Skin epidermis (tissue), 12 donors: ENCODE results near the gene CA12.
"Not testable (repeated sequence)": the region's sequence is repeated elsewhere in the genome, so short reads cannot be mapped to it uniquely, and the experiment has no call there.

Experiments used
- H3K27ac ChIP-seq, 21 experiments: fragments of 200-600 bp; sonication (generic) in 11 of 21; one replicate each; pipeline ENCODE4 v1.5.0; 2020; ENCODE audit warnings: mild to moderate bottlenecking in 3 of 21, inconsistent platforms in 2 of 21, moderate library complexity in 2 of 21
- H3K4me3 ChIP-seq, 7 experiments: fragments of 200-600 bp; sonication (generic) in 2 of 7; one replicate each; pipeline ENCODE4 v1.5.0; 2020; ENCODE audit warnings: inconsistent platforms in 2 of 7, mild to moderate bottlenecking in 2 of 7, moderate library complexity in 1 of 7

Gene CA12

DNA sequence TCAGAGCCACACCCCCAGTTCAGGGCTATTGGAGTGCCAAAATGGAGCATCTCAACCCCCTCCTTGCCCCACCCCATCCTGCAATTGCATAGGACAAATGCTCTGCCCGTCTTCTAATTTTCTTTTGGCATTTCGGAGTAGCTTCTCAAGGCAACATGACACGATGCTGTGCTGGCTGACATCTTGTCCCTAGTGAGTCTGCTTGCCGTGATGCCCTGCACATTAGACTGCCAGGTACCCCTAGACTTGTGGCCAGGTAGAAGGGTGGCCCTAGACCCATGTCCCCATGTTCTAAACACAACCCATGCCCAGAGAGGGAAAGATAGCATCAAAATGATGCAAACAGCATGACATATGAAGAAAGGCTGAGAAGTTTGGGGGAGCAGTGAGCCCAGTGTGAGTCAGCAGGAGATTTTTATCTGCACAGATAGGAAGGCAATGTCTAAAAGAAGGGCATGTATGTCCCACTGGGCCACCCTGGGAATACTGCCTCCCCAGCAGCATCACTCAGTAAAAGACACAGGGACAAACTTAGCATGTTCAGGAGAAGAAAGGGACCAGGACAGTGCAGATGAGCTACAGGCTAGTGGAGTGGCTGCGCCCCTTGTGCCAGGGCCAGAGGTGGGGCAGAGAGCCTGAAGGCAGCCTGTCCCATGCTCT, 36.8 kb downstream of the CA12 start:
- peak overlapping the region in 4 of 21 experiments; percentile 12 to 37 (median 30) for H3K27ac ChIP-seq

DNA sequence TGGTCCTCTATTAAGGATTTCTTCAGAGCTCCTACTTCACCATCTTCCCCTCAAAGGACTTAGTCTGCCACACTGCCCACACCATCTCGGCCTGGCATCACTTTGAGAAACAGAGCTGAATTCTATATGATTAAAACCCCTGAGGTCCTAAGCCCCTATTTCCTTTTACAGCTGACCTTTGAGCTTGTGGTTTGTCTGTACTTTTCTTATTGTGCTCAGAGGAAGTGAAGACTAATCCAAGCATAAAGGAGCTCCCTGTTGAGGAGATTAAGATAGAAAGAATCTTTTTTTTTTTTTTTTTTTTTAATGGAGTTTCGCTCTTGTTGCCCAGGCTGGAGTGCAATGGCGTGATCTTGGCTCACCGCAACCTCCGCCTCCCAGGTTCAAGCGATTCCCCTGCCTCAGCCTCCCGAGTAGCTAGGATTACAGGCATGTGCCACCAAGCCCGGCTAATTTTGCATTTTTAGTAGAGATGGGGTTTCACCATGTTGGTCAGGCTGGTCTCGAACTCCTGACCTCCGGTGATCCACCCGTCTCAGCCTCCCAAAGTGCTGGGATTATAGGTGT, 38.6 kb downstream of the CA12 start:
- not testable (repeated sequence) for H3K4me3 ChIP-seq, H3K27ac ChIP-seq

More for the DNA sequence above, 36.8 kb downstream of the CA12 start:
- no peak overlapping the region for H3K4me3 ChIP-seq

DNA sequence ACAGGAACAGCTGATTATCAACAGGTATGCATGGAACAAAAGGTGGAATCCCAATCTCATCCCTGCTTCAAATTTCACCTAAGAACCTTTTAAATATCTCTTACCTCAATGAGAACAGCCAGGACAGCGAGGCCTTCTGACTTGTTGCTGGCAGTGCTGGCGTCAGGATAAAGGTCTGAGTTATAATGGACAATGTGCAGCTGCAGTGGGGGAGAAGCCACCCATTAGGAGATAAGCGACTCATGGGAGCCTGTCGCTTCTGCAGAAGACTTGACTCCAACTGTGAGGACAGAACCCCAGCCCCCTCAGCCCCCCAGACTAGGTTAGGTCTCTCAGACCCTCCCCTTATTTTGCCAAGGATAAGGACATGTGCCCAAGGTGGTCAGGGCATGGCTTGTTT, 39.7 kb downstream of the CA12 start:
- H3K27ac ChIP-seq, result no peak overlapping the region
- no peak overlapping the region for H3K4me3 ChIP-seq

DNA sequence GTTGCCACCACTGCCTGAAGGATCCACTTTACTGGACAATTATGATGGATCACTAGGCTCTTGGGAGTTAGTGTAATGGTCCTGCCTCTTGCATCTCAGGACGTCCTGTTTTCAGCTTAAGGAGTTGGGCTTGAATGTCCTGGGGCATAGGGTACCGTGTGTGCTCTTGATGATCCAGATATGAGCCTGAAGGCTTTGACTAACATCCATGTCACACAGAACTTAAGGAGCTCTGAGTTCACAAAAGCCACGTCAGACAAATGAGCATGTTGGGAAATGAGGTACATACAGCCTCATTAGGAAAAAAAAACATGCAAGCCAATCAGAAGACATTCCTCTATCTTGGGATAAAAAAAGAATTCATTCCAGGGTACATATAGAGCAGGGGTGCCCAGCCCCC, 40.8 kb downstream of the CA12 start:
- no peak overlapping the region for H3K4me3 ChIP-seq
- no peak overlapping the region for H3K27ac ChIP-seq

DNA sequence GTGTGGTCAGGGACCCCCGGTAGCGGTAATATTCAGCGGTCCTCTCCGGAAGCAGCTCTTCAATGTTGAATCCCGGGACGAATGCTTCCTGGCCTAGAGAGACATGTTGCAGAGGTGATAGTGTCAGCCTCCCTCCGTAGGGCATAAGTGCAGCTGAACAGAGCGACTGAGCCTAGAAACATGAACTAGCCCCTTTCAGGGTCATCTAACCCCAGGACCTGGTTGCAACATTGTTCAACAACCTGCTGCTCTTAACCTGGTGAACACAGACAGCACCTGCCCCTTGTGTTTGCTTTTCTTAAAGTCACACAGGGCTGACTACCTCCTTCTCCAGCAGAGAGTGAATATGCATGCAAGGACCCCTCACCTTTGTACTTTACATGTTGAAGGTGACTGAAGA, 41.3 kb downstream of the CA12 start:
- H3K27ac ChIP-seq, result no peak overlapping the region
- no peak overlapping the region for H3K4me3 ChIP-seq

DNA sequence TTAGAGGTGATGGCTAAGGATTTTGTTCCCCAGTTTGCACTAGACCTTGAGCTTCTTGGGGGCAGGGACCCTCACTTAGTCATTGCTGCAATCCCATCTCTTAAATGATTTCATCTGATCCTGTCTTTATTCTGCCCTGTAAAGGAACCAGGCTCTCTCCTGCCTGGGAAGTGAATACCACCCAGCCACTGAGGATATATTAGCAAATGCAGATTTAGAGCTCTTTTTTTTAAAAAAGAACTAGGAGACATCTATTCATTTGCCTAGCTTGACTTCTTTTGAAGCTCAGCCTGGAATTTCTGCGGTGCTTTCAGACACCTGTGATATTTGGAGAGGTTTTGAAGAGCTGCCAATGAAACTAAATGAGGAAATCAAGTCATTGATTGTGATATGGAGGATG, 41.8 kb downstream of the CA12 start:
- Histone ChIP-seq H3K4me3 (no peak overlapping the region), H3K27ac (no peak overlapping the region)

DNA sequence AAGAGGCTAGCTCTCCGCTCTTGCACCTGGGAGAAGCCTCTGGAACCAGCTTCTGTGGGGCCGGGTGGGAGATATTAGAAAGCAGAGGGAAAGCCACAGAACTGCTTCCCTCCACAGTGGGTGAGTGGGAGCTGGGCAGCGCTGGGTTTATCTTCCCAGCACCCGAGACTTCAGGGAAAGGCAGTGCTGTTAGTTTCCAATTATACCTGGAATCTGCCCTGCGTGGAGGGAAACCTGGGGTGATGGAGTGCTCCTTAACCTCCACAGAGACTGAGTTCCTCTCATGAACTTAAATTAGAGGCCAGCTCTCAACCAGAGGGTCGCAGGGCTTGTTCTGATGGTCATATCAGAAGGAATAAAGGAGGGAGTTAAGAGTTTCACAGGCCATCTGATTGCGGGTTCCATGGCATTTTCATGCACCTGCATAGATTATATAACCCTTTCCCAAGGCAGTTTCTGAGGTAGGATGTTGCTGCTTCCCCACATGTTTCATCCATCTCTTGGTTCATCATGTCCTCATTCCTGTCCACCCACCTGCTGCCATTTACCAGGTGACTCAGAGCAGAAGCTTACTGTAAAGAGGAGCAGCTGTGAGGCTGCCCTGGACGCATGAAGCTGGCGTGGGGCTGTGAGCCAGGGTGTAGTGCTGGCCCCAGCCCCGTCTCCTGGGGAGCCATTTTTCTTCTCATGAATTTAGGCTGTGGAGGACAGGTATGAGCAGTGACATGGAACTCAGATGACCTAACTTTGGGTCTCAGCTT, 42.5 kb downstream of the CA12 start:
- peak overlapping the region in 3 of 21 experiments; percentile 10 to 67 (median 20) for H3K27ac ChIP-seq

DNA sequence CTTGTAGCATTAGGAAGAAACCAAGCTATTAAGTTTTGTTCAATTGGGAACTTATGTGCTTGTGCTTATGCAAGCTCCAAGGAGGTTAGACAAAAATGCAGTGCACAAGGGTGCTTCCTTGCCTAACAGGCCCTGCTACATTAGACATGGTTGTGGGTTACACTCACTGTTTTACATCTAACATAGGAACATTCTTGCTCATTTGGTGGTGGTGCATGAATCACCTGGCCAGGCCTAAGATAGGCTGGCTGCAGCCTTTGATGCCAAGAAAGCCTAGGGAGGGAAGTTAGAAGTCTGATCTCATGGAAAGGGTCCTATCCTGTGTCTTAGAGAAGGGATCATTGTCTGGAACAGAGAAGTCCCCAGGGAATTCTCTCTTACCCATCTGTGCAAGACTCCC, 43.5 kb downstream of the CA12 start:
- Histone ChIP-seq H3K27ac (peak overlapping the region in 6 of 21 experiments; percentile 10 to 67 (median 28)), H3K4me3 (no peak overlapping the region)

More for the DNA sequence above, 42.5 kb downstream of the CA12 start:
- H3K4me3 ChIP-seq, result no peak overlapping the region

DNA sequence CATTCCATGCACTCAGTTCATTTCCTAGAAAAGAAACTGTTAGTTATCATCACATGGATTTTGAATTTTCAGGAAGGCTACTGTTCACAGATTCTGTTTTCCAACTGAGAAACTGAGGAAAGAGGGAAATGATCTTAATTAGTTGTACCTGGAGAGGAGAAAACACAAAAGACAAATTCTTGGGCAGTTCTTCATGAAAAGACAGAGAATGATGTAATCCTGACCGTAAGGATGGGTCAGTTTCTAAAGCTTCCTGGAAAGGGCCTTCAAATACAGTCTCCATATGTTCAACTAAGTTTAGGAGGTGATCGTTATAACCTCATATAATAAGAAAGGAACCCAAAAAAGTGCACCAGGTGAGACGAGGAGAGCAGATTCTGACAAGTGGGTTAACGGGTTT, 44.6 kb downstream of the CA12 start:
- H3K27ac ChIP-seq, result no peak overlapping the region
- no peak overlapping the region for H3K4me3 ChIP-seq

DNA sequence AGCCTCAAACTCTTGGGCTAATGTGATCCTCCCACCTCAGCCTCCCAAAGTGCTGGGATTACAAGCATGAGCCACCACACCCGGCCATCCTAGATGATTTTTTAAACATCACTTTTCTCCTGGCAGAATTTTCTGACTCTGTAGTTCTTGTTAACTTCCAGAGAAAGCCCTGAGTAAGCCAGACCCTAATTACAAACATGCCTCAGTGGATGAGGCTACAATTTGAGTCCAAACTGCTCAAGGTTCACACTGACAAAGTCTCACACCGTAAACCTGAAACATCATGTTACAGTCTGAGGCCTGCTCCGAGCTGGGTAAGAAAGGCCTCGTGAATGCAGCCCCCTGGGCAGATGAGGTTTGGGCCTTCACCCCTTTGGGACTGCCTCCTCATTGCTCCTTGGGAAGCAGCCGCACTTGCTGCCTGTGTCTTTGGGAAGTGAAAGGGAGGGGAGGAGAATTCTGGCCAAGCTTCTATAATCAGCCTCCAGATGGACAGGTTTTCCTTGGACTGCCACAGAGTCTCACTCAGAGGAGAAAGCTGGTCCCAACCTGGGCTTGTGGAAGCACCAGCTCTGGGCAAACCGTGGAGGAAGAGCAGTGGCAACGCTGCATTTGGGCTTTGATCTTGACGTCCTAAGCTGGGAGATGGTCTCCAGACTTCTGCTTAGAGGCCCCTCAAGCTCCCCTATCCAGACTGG, 46.0 kb downstream of the CA12 start:
- H3K27ac ChIP-seq, result peak overlapping the region in 8 of 21 experiments; percentile 1 to 44 (median 17)
- H3K4me3 ChIP-seq, result no peak overlapping the region

DNA sequence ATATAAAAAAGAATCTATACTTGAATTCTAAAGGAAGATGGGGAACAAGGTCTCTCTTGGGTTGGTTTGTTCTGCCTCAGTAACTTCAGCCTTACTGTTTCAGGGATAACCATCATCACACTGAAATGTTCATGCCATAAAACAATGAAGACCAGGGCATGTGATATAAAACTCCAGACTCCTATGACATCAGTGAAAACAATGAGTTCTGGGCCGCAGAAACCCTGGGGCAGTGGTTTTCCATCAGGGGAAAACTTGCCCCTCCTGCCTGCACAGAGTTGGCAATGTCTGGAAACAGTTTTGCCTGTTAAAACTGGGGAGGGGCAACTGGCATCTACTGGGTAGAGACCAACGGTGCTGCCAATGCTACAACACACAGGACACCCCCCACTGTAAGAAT, 46.8 kb downstream of the CA12 start:
- Histone ChIP-seq H3K27ac (peak overlapping the region in 4 of 21 experiments; percentile 1 to 45 (median 42)), H3K4me3 (no peak overlapping the region)

DNA sequence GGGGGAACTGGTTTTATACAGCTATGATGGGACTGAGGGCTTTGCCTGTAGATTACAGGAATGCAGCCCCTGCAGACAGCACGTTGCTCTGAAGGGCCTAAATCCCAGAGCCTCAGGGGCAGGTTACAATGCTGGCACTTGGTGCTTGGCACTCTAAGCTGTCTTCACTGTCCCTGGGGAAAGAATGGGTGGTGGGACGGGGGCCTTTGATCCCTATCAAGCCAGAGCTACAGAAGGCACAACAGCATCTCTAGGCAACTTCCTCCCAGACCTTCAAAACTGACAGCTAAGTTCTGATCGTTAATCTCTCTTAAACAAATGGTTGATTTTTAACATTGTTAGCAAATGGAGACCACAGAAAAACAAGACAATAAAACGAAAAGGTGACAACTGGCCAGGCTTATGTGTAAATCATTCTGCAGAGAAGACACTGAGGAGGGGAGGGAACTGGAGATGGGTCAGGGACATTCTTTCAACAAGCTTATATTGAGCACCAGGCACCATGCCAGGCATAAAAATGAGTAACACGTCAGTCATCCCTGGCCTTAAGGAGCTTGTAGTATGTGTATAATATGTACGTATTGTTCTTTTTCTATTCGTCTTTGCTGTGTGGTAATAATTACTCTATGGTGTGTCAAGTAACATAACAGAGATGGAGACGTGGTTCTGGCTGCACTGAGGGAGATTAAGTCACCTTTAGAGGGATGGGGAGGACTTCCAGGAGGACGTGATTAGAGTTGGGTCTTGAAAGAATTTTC, 49.1 kb downstream of the CA12 start:
- Histone ChIP-seq H3K4me3 (no peak overlapping the region), H3K27ac (peak overlapping the region in 5 of 21 experiments; percentile 22 to 47 (median 34))

DNA sequence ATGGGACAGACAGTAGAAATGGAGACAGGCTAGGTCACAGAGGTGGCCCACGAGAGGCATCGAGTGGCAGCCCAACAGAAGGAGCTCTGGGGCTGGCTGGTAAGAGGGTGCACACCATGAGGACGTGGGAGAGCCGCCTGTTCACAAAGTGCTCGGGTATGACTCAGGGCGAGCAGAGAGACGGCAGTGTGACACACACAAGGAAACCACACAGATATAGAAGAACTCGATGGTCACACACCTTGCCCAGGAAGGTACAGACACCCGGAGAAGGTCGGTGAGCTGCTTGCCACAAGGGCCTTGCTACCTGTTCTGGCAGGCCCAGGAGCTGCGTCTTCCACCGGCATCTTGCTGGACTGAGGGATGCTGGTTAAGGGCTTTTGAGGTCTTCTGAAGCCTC, 50.2 kb downstream of the CA12 start:
- peak overlapping the region in 12 of 21 experiments; percentile 2 to 47 (median 22) for H3K27ac ChIP-seq
- no peak overlapping the region for H3K4me3 ChIP-seq

DNA sequence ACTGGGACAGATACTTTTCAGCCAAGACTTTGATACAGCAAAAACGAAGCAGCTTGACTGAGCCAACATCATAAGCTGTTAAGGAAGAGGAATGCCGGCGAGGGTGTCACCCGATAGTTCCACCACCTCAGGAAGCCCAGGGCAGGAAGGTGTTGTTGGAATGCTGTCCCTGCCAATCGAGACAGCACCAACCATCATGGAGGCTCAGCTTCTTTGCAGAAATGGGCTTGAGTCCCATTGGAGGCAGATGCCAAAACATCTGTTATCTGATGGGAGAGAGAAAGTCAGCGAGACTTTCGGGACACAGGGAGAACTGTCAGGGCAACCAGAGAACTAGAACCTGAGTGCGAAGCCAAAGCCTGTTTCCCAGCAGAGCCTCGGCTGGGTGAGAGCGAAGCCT, 50.7 kb downstream of the CA12 start:
- no peak overlapping the region for H3K4me3 ChIP-seq
- peak overlapping the region in 10 of 21 experiments; percentile 2 to 47 (median 19) for H3K27ac ChIP-seq

DNA sequence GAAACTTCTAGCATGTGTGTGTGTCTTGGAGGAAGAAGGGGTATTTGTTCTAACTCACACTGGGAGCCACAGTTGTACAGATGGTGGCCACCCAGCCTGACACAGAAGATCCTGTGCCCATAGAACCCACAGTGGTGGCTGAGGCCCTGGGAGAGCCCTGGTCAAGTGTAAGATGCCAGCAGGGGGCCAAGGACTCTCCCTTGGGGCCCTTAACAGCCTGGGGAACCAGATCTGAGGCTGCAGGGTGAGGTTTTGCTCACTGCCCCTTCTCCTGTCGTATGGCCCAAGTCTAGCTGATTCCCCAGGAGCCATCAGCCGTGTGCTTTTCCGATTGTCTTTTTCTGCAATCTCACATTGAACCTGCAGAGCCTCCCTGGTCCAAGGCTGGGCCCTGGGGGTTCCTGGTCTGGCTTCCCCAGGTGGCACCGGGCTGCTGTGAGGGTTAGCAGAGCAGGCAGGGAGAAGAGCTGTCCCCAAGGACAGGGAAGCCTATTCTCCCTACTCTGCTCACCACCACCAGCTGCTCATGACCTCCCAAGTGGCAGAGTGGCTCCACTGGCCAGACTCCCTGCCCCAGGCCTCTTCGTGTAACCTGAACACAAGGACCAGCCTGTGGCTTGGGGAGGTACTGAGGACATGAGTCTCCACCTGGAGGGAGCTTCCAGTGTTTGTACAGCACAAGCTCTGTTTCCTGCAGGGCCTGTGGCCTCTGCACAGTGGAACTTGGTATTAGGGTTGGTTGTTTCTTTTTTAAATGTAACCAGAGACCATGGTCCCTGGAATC, 51.9 kb downstream of the CA12 start:
- Histone ChIP-seq H3K27ac (peak overlapping the region in 2 of 21 experiments; percentile 3 to 52), H3K4me3 (no peak overlapping the region)

DNA sequence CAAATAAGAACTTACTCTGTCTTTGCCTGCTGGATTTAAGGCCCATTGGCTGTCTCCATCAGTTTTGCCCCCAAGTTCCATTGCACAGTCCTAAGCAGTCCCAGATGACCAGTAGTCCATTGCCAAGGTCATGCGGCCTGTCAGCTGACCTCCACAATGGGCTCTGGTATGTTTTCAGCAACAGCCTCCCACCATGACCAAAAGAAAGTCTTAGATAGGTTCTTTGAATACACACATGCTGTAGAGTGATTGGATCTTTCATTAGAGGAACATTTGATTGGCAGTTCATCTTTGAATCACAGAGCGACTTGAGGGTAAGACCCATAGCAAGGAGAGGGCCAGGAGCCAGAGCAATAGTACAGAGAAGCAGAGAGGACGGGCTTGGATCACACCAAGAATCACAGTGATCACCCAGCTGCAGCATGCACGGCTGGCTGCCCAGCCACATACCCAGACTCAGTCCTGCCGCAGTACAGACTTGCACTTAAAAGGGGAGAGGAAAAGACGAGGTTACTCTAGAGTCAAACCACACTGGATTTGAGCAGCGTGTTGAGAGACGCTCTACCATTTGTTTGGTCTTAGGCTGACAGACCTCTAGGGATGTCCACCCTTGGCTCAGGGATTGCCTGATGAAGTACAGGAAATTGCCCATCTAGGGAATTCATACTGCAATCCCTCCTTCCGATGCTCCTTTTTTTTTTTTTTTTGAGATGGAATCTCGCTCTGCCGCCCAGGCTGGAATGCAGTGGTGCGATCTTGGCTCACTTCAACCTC, 53.8 kb downstream of the CA12 start:
- Histone ChIP-seq H3K27ac (no peak overlapping the region), H3K4me3 (no peak overlapping the region)

DNA sequence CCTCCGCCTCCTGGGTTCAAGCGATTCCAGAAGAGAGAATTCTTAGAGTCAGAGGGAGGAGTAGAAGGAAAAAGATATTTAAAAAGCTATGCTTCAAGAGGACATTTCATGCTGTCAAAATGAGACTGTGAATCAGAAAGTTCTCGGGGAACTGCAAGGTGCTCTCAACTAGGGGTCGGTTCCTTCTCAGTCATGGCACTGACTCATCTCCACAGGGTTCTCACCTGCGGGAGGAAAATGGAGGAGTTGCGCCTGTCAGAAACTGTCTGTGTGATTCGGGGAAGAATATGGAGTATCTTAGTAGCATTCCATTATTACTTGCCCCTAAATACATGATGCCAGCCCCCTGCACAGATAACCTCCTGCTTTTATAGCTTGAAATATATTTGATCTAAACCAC, 56.9 kb downstream of the CA12 start:
- Histone ChIP-seq H3K4me3 (no peak overlapping the region), H3K27ac (no peak overlapping the region)
